ENCODE data around the gene ADGRA1. TPM values are rescaled to one million over a fixed set of nuclear protein-coding genes. Genes with fewer than 3 reads are reported as not detected.

ADGRA1 gene
- total RNA-seq, 1 donor from 2014 or later = not detected

DNA sequence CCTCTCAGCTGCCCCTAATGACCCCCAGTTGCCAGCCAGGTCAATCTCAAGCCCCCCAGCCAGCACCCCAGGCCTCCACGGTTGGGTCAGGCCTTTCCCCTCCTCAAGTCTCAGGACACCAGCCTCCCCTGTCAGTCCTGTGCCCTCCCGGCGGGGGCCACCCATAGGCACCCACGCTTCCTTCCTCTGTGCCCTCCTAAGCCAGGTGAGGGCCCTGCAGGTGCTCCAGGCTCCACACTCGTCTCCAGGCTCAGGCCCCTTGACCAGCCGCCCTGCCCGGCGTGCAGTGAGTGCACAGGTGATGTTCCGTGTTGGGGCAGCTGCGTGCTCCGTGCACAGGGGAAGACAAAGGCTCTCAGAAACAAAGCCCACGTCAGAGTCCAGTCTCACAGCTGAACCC, 26.8 kb upstream of the ADGRA1 start:
- H3K9me3 Mint-ChIP-seq = no peaks in the 10 kb centered on the region
- H3K36me3 Mint-ChIP-seq (ENCODE audit: low read depth) = no peaks in the 10 kb centered on the region
- H3K27ac Mint-ChIP-seq = no peak overlapping the region
- no peak for DNase-seq
- no peak overlapping the region for H3K4me3 Mint-ChIP-seq
- intact Hi-C loops (cut with micrococcal nuclease) = no loop called here
- no peaks in the 10 kb centered on the region for H3K27me3 Mint-ChIP-seq
- peaks cover 6% of the 10 kb centered on the region for H3K4me1 Mint-ChIP-seq

DNA sequence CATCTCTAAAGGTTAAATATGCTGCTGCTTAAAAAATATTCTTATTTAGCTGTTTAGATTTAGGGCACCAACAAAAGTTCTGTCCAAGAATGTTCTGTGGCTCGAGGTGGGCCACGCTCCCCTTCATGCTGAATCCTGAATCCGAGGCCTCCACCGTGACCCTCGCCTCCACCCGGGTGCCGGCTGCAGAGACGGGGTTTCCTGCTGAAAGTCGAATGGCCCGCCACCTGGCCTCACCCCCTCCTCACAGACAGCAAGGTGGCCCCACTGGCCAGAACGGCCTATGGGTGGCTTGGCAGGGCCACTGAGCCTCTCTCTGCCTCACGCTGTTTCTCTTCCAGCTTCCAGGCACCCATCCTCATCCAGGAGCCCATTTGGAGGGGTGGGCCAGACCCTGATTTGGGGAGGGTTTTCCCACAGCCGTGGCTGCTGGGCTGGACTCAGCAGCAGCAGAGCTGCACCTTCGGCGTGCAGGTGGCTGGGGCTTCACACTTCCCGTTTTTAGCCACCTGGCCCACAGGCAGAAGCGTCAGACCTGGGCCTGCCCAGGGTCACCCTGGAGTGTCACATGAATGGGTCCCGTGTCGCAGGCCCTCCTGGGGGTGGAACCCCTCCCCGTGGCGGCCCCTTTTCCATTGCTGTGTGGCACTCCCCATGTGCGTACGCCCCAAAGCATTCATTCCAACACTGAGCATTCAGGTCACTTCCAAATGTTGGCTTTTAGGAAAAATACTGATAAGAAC, 26.3 kb upstream of the ADGRA1 start:
- H3K36me3 Mint-ChIP-seq (ENCODE audit: low read depth) = no peaks in the 10 kb centered on the region
- no peak for DNase-seq
- no peaks in the 10 kb centered on the region for H3K9me3 Mint-ChIP-seq
- no peak overlapping the region for H3K27ac Mint-ChIP-seq
- intact Hi-C loops (cut with micrococcal nuclease) = no loop called here
- peaks cover 6% of the 10 kb centered on the region for H3K4me1 Mint-ChIP-seq
- no peaks in the 10 kb centered on the region for H3K27me3 Mint-ChIP-seq
- no peak overlapping the region for H3K4me3 Mint-ChIP-seq

DNA sequence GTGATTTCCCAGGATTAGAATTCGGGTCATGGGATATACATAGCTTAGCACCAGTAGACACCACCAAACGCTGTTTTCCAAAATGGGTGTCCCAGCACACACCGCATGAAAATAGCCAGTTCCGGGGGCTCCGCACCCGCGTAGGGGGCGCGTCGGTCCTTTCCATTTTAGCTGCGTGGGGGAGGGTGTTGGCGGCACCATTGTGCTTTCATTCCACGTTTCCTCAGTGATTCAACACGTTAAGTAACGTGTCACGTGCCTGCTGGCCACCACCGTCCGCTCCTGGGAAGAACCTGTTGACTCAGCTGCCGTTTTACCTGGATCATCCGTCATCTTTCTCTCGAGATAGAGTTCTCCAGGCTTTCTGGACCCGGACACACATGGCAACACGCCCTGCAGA, 25.6 kb upstream of the ADGRA1 start:
- intact Hi-C loops (cut with micrococcal nuclease) = no loop called here
- H3K36me3 Mint-ChIP-seq (ENCODE audit: low read depth) = no peaks in the 10 kb centered on the region
- H3K27me3 Mint-ChIP-seq = no peaks in the 10 kb centered on the region
- H3K27ac Mint-ChIP-seq = no peak overlapping the region
- H3K4me1 Mint-ChIP-seq = peaks cover 6% of the 10 kb centered on the region
- no peak overlapping the region for H3K4me3 Mint-ChIP-seq
- H3K9me3 Mint-ChIP-seq = no peaks in the 10 kb centered on the region
- no peak for DNase-seq

DNA sequence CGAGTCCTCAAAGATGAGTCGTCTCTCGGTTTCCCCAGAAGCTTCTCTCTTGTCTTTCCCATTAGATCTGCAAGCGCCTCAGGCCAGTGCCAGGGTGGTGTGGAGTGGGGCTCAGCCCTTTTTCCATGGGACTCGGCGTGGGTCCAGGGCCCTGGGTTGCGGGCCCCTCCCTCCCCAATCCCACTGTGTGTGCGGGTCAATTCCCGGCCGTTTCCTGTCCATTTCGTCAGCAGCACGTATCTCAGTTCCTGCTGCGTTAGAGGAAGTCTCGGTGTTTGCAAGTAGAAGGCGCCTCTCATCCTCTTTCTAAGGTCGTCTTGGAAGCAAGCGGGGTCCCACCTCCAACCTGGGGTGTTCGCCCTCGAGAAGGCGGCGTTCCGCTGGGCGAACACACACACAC, 25.1 kb upstream of the ADGRA1 start:
- no peak for DNase-seq
- H3K4me3 Mint-ChIP-seq = no peak overlapping the region

DNA sequence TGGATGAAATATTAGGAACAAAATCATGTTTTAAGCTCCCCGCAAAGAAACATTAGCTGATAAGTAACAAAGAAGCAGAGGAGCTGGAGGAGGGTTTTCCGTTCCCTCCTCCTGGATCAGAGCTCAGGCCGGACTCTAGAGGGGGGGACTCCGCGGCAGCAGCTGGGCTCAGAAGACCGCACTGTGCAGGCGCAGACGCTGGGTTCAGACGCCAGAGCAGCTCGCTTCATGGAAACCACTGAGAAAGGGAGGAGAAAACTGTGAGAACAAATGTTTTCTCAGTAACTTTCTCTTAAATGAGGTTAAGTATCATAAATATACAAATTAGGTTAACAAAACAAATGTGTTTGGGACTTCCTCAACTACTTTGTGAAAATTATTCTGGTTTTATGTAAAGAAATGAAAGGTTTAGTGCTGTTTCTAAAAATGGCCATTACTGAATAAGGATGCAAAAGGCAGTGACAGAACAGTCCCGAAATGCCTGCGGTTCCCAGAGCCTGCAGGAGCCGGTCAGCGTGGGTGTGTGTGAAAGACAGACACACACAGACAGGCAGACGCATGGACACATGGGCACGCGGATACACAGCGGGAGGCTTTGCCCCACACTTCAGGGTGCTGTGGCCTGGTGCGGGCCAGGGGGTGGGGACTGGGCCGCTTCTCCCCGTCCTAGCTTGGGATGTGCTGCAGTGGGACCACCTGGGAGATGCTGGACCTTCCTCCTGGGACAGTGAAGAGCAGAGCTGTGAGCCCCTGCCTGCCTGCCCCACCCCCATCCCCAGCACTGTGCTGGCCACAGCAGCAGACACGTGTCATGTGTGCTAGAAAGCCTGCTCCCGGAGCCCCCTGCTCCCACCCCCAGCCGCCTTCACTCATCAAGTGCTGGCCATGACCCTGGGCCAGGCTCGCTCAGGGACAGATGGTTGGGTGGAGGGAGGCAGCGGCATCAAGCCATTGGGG, 20.3 kb upstream of the ADGRA1 start:
- no peak overlapping the region for H3K4me3 Mint-ChIP-seq
- H3K27ac Mint-ChIP-seq = no peak overlapping the region
- H3K36me3 Mint-ChIP-seq (ENCODE audit: low read depth) = no peaks in the 10 kb centered on the region
- no peaks in the 10 kb centered on the region for H3K9me3 Mint-ChIP-seq
- DNase-seq = no peak
- intact Hi-C loops (cut with micrococcal nuclease) = no loop called here
- H3K27me3 Mint-ChIP-seq = no peaks in the 10 kb centered on the region
- no peaks in the 10 kb centered on the region for H3K4me1 Mint-ChIP-seq

More for the DNA sequence above, 25.1 kb upstream of the ADGRA1 start:
- H3K9me3 Mint-ChIP-seq = no peaks in the 10 kb centered on the region
- no peaks in the 10 kb centered on the region for H3K36me3 Mint-ChIP-seq (ENCODE audit: low read depth)
- H3K27ac Mint-ChIP-seq = no peak overlapping the region
- H3K27me3 Mint-ChIP-seq = no peaks in the 10 kb centered on the region
- H3K4me1 Mint-ChIP-seq = peaks cover 6% of the 10 kb centered on the region
- intact Hi-C loops (cut with micrococcal nuclease) = no loop called here

DNA sequence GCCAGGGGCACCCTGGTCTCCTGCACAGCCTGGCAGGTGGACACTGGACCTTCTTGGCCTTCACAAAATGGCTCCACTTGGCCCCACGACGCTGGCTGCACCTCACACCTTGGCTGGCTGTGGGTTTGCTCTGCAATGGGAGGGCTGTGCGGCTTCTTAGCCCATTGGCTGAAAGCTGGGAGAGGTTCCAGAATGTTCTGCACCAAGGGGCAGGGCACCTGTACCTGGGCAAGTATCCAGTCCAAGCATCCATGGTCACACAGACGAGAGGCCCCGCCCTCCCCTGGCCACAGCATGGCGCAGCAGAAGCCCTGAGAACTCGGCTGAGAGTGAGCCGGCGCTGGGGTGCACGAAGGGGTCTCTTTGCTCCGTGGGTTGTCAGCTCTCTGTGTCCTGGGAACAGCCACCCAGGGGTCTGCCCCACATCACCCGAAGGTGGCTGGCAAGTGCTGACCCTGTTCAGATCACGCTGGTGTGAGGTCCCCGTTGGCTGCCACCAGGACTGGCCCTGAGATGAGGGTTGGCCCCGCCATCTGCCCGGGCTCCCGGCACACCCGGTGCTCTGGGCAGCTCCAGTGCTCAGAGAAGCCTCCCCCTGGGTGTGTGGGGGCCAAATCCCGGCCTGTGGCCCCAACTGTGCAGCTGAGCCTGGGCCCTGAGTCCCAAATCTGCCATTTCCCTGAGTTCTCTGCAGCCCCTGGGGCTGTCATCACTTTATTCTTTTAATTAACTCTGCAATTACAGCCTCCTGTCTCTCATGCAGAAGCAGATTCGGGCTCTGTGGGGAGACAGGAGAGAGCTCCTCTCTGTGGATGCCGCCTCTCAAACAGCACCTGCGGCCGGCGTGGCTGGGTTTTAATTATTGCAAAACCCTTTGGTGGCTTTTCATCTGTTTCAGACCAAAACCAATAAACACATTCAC, 19.4 kb upstream of the ADGRA1 start:
- H3K9me3 Mint-ChIP-seq = no peaks in the 10 kb centered on the region
- no peak overlapping the region for H3K27ac Mint-ChIP-seq
- no peaks in the 10 kb centered on the region for H3K36me3 Mint-ChIP-seq (ENCODE audit: low read depth)
- DNase-seq = no peak
- H3K4me1 Mint-ChIP-seq = no peaks in the 10 kb centered on the region
- no peak overlapping the region for H3K4me3 Mint-ChIP-seq
- no peaks in the 10 kb centered on the region for H3K27me3 Mint-ChIP-seq
- intact Hi-C loops (cut with micrococcal nuclease) = no loop called here

DNA sequence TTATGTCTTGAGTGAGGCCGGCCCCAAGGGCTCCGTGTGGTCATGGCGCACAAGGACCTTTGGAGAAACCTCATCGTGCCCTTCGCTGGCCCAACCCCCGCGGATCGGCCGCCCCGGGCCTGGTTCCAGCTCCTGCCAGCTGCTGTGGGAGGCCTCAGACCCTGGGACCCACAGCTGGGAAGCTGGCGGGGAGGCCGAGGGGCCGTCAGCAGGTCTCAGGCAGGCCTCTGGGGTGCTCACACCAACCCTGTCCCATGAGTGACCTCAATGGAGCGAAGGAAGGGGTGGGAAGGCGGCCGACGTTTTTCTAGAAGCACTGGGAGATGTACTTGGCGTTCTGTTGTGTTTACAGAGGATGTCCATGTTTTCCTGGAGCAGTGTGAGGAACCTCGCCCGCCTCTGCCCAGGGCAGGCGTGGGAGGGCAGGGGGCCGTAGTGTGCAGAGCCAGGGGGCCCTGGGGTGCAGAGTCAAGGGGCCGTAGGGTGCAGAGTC, 18.6 kb upstream of the ADGRA1 start:
- no peaks in the 10 kb centered on the region for H3K36me3 Mint-ChIP-seq (ENCODE audit: low read depth)
- H3K9me3 Mint-ChIP-seq = no peaks in the 10 kb centered on the region
- H3K4me1 Mint-ChIP-seq = no peaks in the 10 kb centered on the region
- intact Hi-C loops (cut with micrococcal nuclease) = no loop called here
- DNase-seq = no peak
- no peak overlapping the region for H3K4me3 Mint-ChIP-seq
- H3K27me3 Mint-ChIP-seq = no peaks in the 10 kb centered on the region
- no peak overlapping the region for H3K27ac Mint-ChIP-seq

DNA sequence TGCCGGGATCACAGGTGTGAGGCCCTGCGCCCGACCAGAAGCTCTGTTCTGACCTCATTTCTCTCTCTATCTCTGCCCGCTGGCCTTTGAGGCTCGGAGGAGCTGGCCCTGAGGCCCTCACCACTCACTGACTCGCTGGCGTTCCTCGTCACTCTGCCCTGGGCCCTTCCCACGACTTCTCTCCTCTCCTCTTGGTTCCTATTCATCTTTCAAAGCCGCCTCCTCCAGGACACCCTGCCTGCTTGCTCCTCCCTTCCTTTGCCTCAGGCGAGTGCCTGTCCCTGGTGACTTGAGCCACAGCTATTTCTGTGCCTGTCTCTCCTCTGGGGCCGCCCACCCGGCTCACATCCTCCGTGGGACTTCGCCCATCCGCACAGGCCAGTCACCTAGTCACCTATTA, 17.3 kb upstream of the ADGRA1 start:
- Mint-ChIP-seq H3K27me3 (no peaks in the 10 kb centered on the region), H3K36me3 (ENCODE audit: low read depth) (no peaks in the 10 kb centered on the region), H3K4me1 (no peaks in the 10 kb centered on the region), H3K9me3 (no peaks in the 10 kb centered on the region), H3K27ac (no peak overlapping the region), H3K4me3 (no peak overlapping the region)
- DNase-seq = no peak
- intact Hi-C loops (cut with micrococcal nuclease) = no loop called here

DNA sequence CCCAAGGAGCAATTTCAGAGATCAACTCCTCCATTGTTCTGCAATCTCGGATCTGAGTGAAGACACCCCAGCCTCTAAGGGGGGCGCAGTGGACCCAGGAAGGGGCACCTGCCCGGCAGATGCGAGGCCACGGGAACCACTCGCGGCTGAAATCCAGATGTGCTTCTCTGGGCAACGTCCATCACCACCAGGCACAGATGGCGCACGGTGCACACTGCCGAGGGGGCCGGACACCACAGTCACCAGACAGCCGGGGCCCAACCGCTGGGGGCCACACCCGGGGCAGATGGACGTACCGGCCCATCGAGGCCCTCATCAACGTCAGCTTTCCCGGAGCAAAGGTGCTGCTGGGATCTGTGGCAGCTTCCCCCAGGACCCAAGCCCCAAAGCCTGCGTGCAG, 16.9 kb upstream of the ADGRA1 start:
- DNase-seq = no peak
- no peaks in the 10 kb centered on the region for H3K9me3 Mint-ChIP-seq
- no peaks in the 10 kb centered on the region for H3K36me3 Mint-ChIP-seq (ENCODE audit: low read depth)
- no peak overlapping the region for H3K4me3 Mint-ChIP-seq
- H3K4me1 Mint-ChIP-seq = no peaks in the 10 kb centered on the region
- intact Hi-C loops (cut with micrococcal nuclease) = no loop called here
- no peaks in the 10 kb centered on the region for H3K27me3 Mint-ChIP-seq
- no peak overlapping the region for H3K27ac Mint-ChIP-seq

DNA sequence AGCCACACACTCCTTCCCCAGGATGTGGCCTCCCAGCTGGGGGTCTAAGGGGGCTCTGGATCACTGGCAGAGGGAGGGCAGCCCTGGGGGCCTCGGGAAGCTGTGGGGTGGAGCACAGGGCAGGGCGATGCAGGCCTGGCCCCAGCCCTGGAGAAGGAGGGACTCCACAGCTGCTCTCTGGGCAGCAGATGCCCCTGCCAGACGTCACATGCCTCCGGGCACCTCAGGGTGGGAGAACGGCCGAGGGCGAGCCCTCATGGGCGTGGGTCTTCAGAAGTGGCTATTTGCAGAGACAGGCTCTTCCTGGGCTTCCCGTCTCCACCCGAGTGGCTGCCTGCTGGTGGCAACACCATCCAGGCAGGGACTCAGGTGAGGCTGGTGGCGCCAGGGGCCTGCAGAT, 16.0 kb upstream of the ADGRA1 start:
- Mint-ChIP-seq H3K36me3 (ENCODE audit: low read depth) (no peaks in the 10 kb centered on the region), H3K9me3 (no peaks in the 10 kb centered on the region), H3K27ac (no peak overlapping the region), H3K4me1 (no peaks in the 10 kb centered on the region), H3K4me3 (no peak overlapping the region), H3K27me3 (no peaks in the 10 kb centered on the region)
- intact Hi-C loops (cut with micrococcal nuclease) = no loop called here
- no peak for DNase-seq

DNA sequence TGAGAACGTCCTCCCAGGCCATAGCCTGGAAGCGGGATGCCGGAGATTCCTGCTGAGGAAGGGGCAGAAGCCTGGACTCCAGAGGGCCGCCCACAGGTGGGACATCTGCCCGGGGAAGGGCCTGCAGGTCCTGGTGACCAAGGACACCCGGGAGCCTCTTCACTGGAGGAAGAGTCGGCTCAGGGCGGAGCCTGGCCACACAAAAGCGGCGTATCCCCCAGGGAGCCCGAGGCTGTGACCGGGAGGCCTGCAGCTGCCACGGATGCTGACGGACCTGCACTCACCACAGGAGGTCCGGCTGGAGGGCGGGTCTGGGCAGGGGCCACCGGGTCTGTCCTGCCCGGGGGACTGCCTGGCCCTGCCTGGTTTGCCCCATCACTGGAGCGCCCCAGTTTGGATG, 15.5 kb upstream of the ADGRA1 start:
- no peak overlapping the region for H3K27ac Mint-ChIP-seq
- no peaks in the 10 kb centered on the region for H3K27me3 Mint-ChIP-seq
- DNase-seq = no peak
- H3K4me3 Mint-ChIP-seq = no peak overlapping the region
- no peaks in the 10 kb centered on the region for H3K4me1 Mint-ChIP-seq
- H3K36me3 Mint-ChIP-seq (ENCODE audit: low read depth) = no peaks in the 10 kb centered on the region
- H3K9me3 Mint-ChIP-seq = no peaks in the 10 kb centered on the region
- intact Hi-C loops (cut with micrococcal nuclease) = no loop called here

DNA sequence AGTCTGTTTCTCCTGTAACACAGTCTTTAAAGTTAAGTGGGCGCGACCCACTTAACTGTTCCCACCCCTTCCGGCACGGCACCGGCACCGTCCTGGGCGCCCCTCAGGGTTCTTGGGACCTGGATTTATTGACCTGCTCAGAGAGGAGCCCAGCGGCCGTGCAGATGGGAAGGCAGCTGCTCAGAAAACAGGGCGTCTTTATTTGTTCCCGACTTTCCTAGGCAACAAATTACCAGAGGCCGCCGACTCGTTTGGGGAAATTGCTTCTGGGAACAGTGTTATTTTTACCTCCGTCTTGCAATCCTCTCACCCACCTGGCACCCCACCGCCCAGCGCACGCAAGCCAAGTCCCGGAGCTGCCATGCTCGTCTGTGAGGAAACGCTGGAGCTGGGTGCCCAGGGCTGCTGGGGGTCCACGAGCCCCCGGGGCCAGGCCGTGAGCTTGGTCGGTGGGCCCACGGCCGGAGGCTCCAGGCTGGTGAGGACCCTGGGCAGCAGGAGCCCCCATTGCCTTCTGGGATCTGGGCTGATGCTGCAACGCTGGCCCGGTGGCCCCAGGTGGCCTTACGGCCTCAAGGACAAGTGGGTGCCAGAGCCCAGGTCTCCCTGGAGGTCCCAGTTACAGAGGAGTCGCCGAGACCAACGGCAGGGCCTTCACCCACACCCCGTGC, 14.9 kb upstream of the ADGRA1 start:
- Mint-ChIP-seq H3K4me1 (no peaks in the 10 kb centered on the region), H3K4me3 (no peak overlapping the region), H3K36me3 (ENCODE audit: low read depth) (no peaks in the 10 kb centered on the region), H3K27ac (no peak overlapping the region), H3K27me3 (no peaks in the 10 kb centered on the region), H3K9me3 (no peaks in the 10 kb centered on the region)
- no peak for DNase-seq
- intact Hi-C loops (cut with micrococcal nuclease) = no loop called here
